G401 (cell line): Measurements from ENCODE around the gene ZNRF3. TPM values are rescaled to one million over a fixed set of nuclear protein-coding genes. Genes with fewer than 3 reads are reported as not detected.

Experiments used
- DNase-seq: peaks from one replicate; pipeline ENCODE4 v3.0.0-alpha.2; 2015; ENCODE audit warnings: low spot score
- in situ Hi-C: cut with HindIII; loops from 2 replicates; pipeline ENCODE4 v1.10.0; 2016; ENCODE audit warnings: low sequenced_read_pairs, mixed read lengths
- total RNA-seq: library from RNA; depleted of rRNA; stranded (reverse); fragments of >200 nt; shearing (Covaris generic); gene quantifications from 2 replicates; pipeline ENCODE4 v1.2.3, GENCODE V29; 2014

Gene ZNRF3
- total RNA-seq, 1 experiment from 2014 or later = 13.8 TPM

GRCh38 chr22:29040385-29041275 is 157.3 kb downstream of the ZNRF3 start:
- peak; percentile 91 for DNase-seq
- in situ Hi-C loops = no loop called here

- in situ Hi-C loops = no loop called here
- peak; percentile 50 for DNase-seq
Measured at GRCh38 chr22:29041408-29041807, 158.0 kb downstream of the ZNRF3 start.

- DNase-seq = no peak
- in situ Hi-C loops = no loop called here
Measured at GRCh38 chr22:29043906-29044575, 160.7 kb downstream of the ZNRF3 start.

GRCh38 chr22:29044657-29045176 is 161.3 kb downstream of the ZNRF3 start:
- no peak for DNase-seq
- in situ Hi-C loops = no loop called here

- in situ Hi-C loops = no loop called here
- DNase-seq = no peak
Measured at GRCh38 chr22:29048822-29049654, 165.7 kb downstream of the ZNRF3 start.

GRCh38 chr22:29049655-29050263 is 166.4 kb downstream of the ZNRF3 start:
- no peak for DNase-seq
- in situ Hi-C loops = no loop called here

- in situ Hi-C loops = no loop called here
- no peak for DNase-seq
Measured at GRCh38 chr22:29050457-29050856, 167.1 kb downstream of the ZNRF3 start.

- in situ Hi-C loops = no loop called here
Measured at GRCh38 chr22:29053048-29053702, 169.8 kb downstream of the ZNRF3 start.

GRCh38 chr22:29054251-29054767 is 170.9 kb downstream of the ZNRF3 start:
- DNase-seq = no peak
- in situ Hi-C loops = no loop called here

More at GRCh38 chr22:29053048-29053702, 169.8 kb downstream of the ZNRF3 start:
- no peak for DNase-seq

- no peak for DNase-seq
- in situ Hi-C loops = no loop called here
Measured at GRCh38 chr22:29055192-29055830, 171.9 kb downstream of the ZNRF3 start.

- no peak for DNase-seq
- in situ Hi-C loops = no loop called here
Measured at GRCh38 chr22:29056472-29056871, 173.1 kb downstream of the ZNRF3 start.

- in situ Hi-C loops = no loop called here
- no peak for DNase-seq
Measured at GRCh38 chr22:29060251-29060869, 177.0 kb downstream of the ZNRF3 start.

GRCh38 chr22:29060931-29061330 is 177.6 kb downstream of the ZNRF3 start:
- no peak for DNase-seq

GRCh38 chr22:29061773-29062172 is 178.4 kb downstream of the ZNRF3 start, which contains the start of gene C22orf31:
Gene C22orf31, minus strand, starts transcription at chr22:29061831. Its CDS starts 39 bp downstream, at chr22:29061792.
- no peak for DNase-seq
- in situ Hi-C loops = no loop called here

More at GRCh38 chr22:29060931-29061330, 177.6 kb downstream of the ZNRF3 start:
- in situ Hi-C loops = no loop called here

GRCh38 chr22:29062286-29062821 is 179.0 kb downstream of the ZNRF3 start:
- no peak for DNase-seq
- in situ Hi-C loops = no loop called here

- no peak for DNase-seq
- in situ Hi-C loops = no loop called here
Measured at GRCh38 chr22:29065468-29066190, 182.3 kb downstream of the ZNRF3 start.
